Measurements from ENCODE around the gene FAM53B.
A peak's percentile ranks its signal among the peaks of the same experiment; 100 is the strongest.

The FAM53B gene

GRCh38 chr10:124708922-124709520 lies 35.2 kb downstream of the FAM53B start:
- DNase-seq (ENCODE audit: low read depth in 1 of 2, low spot score in 1 of 2): no peak
- in situ Hi-C loops (cut with HindIII; ENCODE audit: low pct_unique_long_range_greater_than_20kb, low sequenced_read_pairs): no loop called here
- TF ChIP-seq JUND (IDR thresholded peaks at IDR 0.05; ENCODE audit: low read depth): no peak

GRCh38 chr10:124708246-124708779 lies 35.9 kb downstream of the FAM53B start:
- DNase-seq (ENCODE audit: low read depth in 1 of 2, low spot score in 1 of 2): no peak
- no peak for TF ChIP-seq JUND (IDR thresholded peaks at IDR 0.05; ENCODE audit: low read depth)
- in situ Hi-C loops (cut with HindIII; ENCODE audit: low pct_unique_long_range_greater_than_20kb, low sequenced_read_pairs): no loop called here

GRCh38 chr10:124707551-124707950 lies 36.6 kb downstream of the FAM53B start:
- in situ Hi-C loops (cut with HindIII; ENCODE audit: low pct_unique_long_range_greater_than_20kb, low sequenced_read_pairs): no loop called here
- TF ChIP-seq JUND (IDR thresholded peaks at IDR 0.05; ENCODE audit: low read depth): no peak
- no peak for DNase-seq (ENCODE audit: low read depth in 1 of 2, low spot score in 1 of 2)

GRCh38 chr10:124707144-124707467 lies 37.1 kb downstream of the FAM53B start:
- no peak for TF ChIP-seq JUND (IDR thresholded peaks at IDR 0.05; ENCODE audit: low read depth)
- DNase-seq (ENCODE audit: low read depth in 1 of 2, low spot score in 1 of 2): no peak
- in situ Hi-C loops (cut with HindIII; ENCODE audit: low pct_unique_long_range_greater_than_20kb, low sequenced_read_pairs): no loop called here

GRCh38 chr10:124706462-124707143 lies 37.6 kb downstream of the FAM53B start:
- in situ Hi-C loops (cut with HindIII; ENCODE audit: low pct_unique_long_range_greater_than_20kb, low sequenced_read_pairs): no loop called here
- TF ChIP-seq JUND (IDR thresholded peaks at IDR 0.05; ENCODE audit: low read depth): no peak
- no peak for DNase-seq (ENCODE audit: low read depth in 1 of 2, low spot score in 1 of 2)

GRCh38 chr10:124705817-124706461 lies 38.2 kb downstream of the FAM53B start:
- in situ Hi-C loops (cut with HindIII; ENCODE audit: low pct_unique_long_range_greater_than_20kb, low sequenced_read_pairs): no loop called here
- DNase-seq (ENCODE audit: low read depth in 1 of 2, low spot score in 1 of 2): peak in 1 of 2 experiments; percentile 30
- no peak for TF ChIP-seq JUND (IDR thresholded peaks at IDR 0.05; ENCODE audit: low read depth)

GRCh38 chr10:124705381-124705740 lies 38.8 kb downstream of the FAM53B start:
- in situ Hi-C loops (cut with HindIII; ENCODE audit: low pct_unique_long_range_greater_than_20kb, low sequenced_read_pairs): no loop called here
- no peak for DNase-seq (ENCODE audit: low read depth in 1 of 2, low spot score in 1 of 2)
- no peak for TF ChIP-seq JUND (IDR thresholded peaks at IDR 0.05; ENCODE audit: low read depth)

GRCh38 chr10:124704428-124705380 lies 39.5 kb downstream of the FAM53B start:
- in situ Hi-C loops (cut with HindIII; ENCODE audit: low pct_unique_long_range_greater_than_20kb, low sequenced_read_pairs): no loop called here
- no peak for TF ChIP-seq JUND (IDR thresholded peaks at IDR 0.05; ENCODE audit: low read depth)
- no peak for DNase-seq (ENCODE audit: low read depth in 1 of 2, low spot score in 1 of 2)

GRCh38 chr10:124703778-124704427 lies 40.3 kb downstream of the FAM53B start:
- no peak for TF ChIP-seq JUND (IDR thresholded peaks at IDR 0.05; ENCODE audit: low read depth)
- in situ Hi-C loops (cut with HindIII; ENCODE audit: low pct_unique_long_range_greater_than_20kb, low sequenced_read_pairs): no loop called here
- DNase-seq (ENCODE audit: low read depth in 1 of 2, low spot score in 1 of 2): no peak

- no peak for DNase-seq (ENCODE audit: low read depth in 1 of 2, low spot score in 1 of 2)
- in situ Hi-C loops (cut with HindIII; ENCODE audit: low pct_unique_long_range_greater_than_20kb, low sequenced_read_pairs): no loop called here
- TF ChIP-seq JUND (IDR thresholded peaks at IDR 0.05; ENCODE audit: low read depth): no peak
Measured at GRCh38 chr10:124703372-124703771, 40.8 kb downstream of the FAM53B start.

GRCh38 chr10:124701881-124702656 lies 42.1 kb downstream of the FAM53B start:
- in situ Hi-C loops (cut with HindIII; ENCODE audit: low pct_unique_long_range_greater_than_20kb, low sequenced_read_pairs): no loop called here
- no peak for DNase-seq (ENCODE audit: low read depth in 1 of 2, low spot score in 1 of 2)
- no peak for TF ChIP-seq JUND (IDR thresholded peaks at IDR 0.05; ENCODE audit: low read depth)
